Gastroesophageal sphincter (tissue), 4 donors: ENCODE data around the gene CELA1. TPM values are rescaled to one million over a fixed set of nuclear protein-coding genes. Genes with fewer than 3 reads are reported as not detected.
"Not testable (repeated sequence)": the region's sequence is repeated elsewhere in the genome, so short reads cannot be mapped to it uniquely, and the experiment has no call there.

Source experiments
- ATAC-seq: fragments of 150-250 bp; one replicate; pipeline ENCODE4 v1.9.1; 2016; ENCODE audit warnings: mild to moderate bottlenecking, moderate library complexity
- H3K27ac ChIP-seq, 4 donors: fragments of 200-600 bp; sonication (generic) in 3 of 4; 1 replicate in 3 of 4; 2 replicates in 1 of 4; pipeline ENCODE4 v1.5.1; 2016 to 2019
- H3K27me3 ChIP-seq: fragments of 200-600 bp; sonication (generic); one replicate; pipeline ENCODE4 v1.5.1; 2019
- H3K36me3 ChIP-seq, 2 donors: fragments of 200-600 bp; sonication (generic); one replicate each; pipeline ENCODE4 v1.5.1; 2019; ENCODE audit warnings: control low read depth in 1 of 2
- H3K4me1 ChIP-seq, 3 donors: fragments of 200-600 bp; sonication (generic); 1 replicate in 2 of 3; 2 replicates in 1 of 3; pipeline ENCODE4 v1.5.1; 2016 to 2019; ENCODE audit warnings: control low read depth in 2 of 3
- H3K4me3 ChIP-seq, 2 donors: fragments of 200-600 bp; sonication (generic); one replicate each; pipeline ENCODE4 v1.5.1; 2019; ENCODE audit warnings: mild to moderate bottlenecking in 1 of 2, moderate library complexity in 1 of 2
- H3K9me3 ChIP-seq, 3 donors: fragments of 200-600 bp; sonication (generic); one replicate each; pipeline ENCODE4 v1.5.1; 2017 to 2019; ENCODE audit warnings: control low read depth in 2 of 3
- EP300 ChIP-seq: sonication (generic); formaldehyde crosslinking; IDR thresholded peaks from one replicate; pipeline ENCODE4 v1.6.1; 2017; ENCODE audit warnings: antibody characterized with exemption, mild to moderate bottlenecking
- POLR2A ChIP-seq, 2 donors: fragments of 450-650 bp; IDR thresholded peaks; one replicate each; pipeline ENCODE4 v1.6.1; 2017; ENCODE audit warnings: antibody characterized with exemption in 2 of 2, mild to moderate bottlenecking in 2 of 2, moderate library complexity in 1 of 2
- POLR2AphosphoS5 ChIP-seq: sonication (generic); formaldehyde crosslinking; IDR thresholded peaks from one replicate; pipeline ENCODE4 v1.6.1; 2017; ENCODE audit warnings: antibody characterized with exemption
- WGBS, 2 donors: methylation state at CpG; one replicate each; pipeline ENCODE4 v1.1.5; 2018; ENCODE audit warnings: low coverage in 1 of 2; 5-methylcytosine and 5-hydroxymethylcytosine counted together
- total RNA-seq, 4 donors: library from RNA; depleted of rRNA; stranded (reverse); fragments of >200 nt; gene quantifications; one replicate each; pipeline ENCODE4 v1.1.0, GENCODE V29; 2016
- TF ChIP-seq, protein P1 (sequence below), 4 experiments: fragments of 200-600 bp in 2 of 4; fragments of 450-650 bp in 2 of 4; sonication (generic) in 1 of 4; IDR thresholded peaks; one replicate each; pipeline ENCODE4 v1.5.1; 2017 to 2019; ENCODE audit warnings: antibody characterized with exemption in 4 of 4, mild to moderate bottlenecking in 2 of 4, moderate library complexity in 2 of 4

Gene CELA1
- total RNA-seq, 4 donors from 2014 or later = not detected

DNA sequence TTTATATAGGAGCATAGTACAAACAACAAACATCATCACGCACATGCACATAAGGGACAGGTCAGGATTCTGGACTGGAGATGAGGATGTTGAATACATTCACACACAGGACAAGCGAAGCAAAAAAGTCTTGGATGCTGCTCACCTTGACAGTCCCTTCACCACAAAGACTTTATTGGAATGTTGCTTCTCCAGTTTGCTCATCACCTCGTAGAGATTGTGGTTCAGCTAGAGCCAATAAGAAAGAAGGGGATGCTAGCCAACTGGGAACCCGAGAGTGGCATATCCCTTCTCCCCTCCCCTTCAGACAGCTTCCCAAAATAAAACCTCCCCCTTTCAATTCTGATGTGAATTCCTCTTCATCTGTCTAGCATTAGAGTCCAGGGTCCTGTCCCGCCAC, 50.8 kb downstream of the CELA1 start:
- ATAC-seq = no peak
- Histone ChIP-seq H3K9me3 (no peaks in the 10 kb centered on the region), H3K36me3 (no peaks in the 10 kb centered on the region), H3K4me3 (no peak overlapping the region), H3K27me3 (no peaks in the 10 kb centered on the region), H3K27ac (no peak overlapping the region), H3K4me1 (no peaks in the 10 kb centered on the region)
- WGBS, 2 donors = 57 to 80% methylated on average over 2 to 5 of the region's 5 CpGs
- TF ChIP-seq POLR2AphosphoS5 (no peak), POLR2A (IDR thresholded peaks at IDR 0.05) (no peak), EP300 (no peak)
- TF ChIP-seq, protein P1, sequence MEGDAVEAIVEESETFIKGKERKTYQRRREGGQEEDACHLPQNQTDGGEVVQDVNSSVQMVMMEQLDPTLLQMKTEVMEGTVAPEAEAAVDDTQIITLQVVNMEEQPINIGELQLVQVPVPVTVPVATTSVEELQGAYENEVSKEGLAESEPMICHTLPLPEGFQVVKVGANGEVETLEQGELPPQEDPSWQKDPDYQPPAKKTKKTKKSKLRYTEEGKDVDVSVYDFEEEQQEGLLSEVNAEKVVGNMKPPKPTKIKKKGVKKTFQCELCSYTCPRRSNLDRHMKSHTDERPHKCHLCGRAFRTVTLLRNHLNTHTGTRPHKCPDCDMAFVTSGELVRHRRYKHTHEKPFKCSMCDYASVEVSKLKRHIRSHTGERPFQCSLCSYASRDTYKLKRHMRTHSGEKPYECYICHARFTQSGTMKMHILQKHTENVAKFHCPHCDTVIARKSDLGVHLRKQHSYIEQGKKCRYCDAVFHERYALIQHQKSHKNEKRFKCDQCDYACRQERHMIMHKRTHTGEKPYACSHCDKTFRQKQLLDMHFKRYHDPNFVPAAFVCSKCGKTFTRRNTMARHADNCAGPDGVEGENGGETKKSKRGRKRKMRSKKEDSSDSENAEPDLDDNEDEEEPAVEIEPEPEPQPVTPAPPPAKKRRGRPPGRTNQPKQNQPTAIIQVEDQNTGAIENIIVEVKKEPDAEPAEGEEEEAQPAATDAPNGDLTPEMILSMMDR (IDR thresholded peaks at IDR 0.05) = no peak

DNA sequence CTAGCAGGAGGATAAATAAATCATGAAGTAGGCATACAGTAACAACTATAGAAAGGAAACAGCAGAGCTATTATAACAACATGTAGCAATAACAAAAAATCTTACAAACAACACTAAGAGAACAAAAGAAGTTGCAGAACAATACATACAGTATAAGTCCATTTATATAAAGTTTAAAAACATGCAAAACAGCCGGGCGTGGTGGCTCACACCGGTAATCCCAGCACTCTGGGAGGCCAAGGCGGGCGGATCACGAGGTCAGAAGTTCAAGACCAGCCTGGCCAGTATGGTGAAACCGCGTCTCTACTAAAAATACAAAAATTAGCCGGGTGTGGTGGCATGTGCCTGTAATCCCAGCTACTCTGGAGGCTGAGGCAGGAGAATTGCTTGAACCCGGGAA, 52.4 kb downstream of the CELA1 start:
- H3K27ac ChIP-seq, H3K36me3 ChIP-seq, H3K4me3 ChIP-seq, ATAC-seq, H3K4me1 ChIP-seq, H3K27me3 ChIP-seq, H3K9me3 ChIP-seq: not testable (repeated sequence)
- 67 to 80% methylated on average over 7 to 9 of the region's 10 CpGs for WGBS, 2 donors

DNA sequence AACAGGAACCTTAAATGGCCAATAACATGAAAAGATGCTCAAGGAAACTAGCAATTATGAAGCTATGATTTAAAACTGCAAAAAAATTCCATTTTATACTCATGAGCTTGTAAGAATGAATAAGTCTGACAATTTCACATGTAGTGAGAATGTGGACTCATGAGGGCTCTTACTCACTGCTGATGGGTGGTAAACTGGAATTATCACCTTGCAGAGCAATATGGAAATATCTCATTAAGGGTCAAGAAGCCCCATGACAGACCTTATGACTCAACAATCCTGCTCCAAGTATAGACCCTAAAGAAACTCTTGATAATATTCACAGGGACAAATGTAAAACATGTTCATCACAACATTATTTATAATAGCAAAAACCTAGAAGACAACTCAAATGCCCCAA, 52.8 kb downstream of the CELA1 start:
- TF ChIP-seq, protein P1 (IDR thresholded peaks at IDR 0.05) = no peak
- no peak for TF ChIP-seq POLR2A (IDR thresholded peaks at IDR 0.05)
- no peak for TF ChIP-seq POLR2AphosphoS5
- TF ChIP-seq EP300 = no peak
- Histone ChIP-seq H3K36me3 (no peaks in the 10 kb centered on the region), H3K9me3 (no peaks in the 10 kb centered on the region), H3K4me1 (no peaks in the 10 kb centered on the region), H3K27ac (no peak overlapping the region), H3K27me3 (no peaks in the 10 kb centered on the region), H3K4me3 (no peak overlapping the region)
- ATAC-seq = no peak

DNA sequence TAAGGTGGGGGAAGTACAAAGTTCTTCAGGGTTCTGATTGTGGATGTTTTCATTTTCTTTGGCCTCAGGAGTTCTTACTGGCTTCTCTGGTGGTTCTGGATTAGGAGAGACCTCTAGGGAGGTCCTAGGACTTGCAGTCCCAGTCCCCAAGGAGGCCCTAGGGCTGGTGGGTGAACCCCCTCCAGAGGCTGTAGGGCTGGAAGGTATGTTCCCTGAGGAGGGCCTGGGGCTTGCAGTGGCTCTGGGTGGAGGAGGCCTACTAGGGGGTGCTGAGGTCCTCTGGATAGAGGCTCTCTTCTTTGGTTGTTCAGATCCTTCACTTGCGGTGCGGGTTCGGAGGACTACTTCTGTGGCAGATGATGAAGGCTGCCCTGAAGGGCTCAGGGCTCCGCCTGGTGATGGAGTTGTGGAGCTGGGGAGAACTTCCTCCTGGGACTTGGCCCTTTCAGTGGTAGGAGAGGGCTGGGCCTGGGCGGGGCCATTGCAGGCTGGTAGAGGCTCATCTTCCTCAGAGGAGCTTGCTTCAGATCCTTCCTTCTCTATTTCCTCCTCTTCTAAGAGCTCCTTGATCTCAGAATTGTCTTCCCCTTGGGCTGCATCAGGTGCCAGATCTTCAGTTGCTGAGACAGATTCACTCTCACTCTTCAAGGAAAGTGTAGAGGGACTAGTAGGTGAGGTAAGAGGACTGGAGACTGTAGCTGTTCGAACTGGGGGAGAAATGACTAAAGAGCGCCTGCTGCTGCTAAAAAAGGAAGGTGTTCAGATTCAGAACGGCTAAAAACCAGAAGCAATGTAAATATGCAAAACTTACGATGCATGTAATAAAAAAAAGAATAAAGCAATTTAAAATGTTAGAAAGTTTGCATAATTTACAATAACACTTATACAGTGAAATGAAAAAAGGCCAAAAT, 54.6 kb downstream of the CELA1 start:
- H3K4me3 ChIP-seq, H3K4me1 ChIP-seq, H3K36me3 ChIP-seq, H3K27ac ChIP-seq, H3K27me3 ChIP-seq, H3K9me3 ChIP-seq: not testable (repeated sequence)
- 46 to 85% methylated on average over 2 to 4 of the region's 9 CpGs for WGBS, 2 donors
- ATAC-seq = peak; percentile 62

DNA sequence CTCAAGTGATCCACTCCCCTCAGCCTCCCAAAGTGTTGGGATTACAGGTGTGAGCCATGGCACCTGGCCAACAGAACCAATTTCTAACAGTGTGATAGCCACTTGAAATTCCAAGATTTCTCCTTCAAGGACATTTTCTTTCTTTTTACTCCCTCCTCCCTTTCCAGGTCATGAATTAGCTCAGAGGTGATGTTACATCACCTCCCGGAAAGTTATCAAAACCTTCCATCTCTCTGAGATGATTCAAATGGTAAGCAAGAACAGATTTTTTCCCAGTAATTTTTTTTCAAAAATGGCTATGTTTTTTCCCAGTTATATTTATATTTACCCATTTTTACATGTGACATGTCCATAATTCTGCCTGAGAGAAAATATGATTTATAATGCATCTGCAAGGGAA, 60.6 kb downstream of the CELA1 start:
- Histone ChIP-seq H3K4me1 (no peaks in the 10 kb centered on the region), H3K9me3 (no peaks in the 10 kb centered on the region), H3K36me3 (no peaks in the 10 kb centered on the region), H3K27me3 (peaks cover 12% of the 10 kb centered on the region), H3K27ac (no peak overlapping the region), H3K4me3 (no peak overlapping the region)
- no peak for ATAC-seq
- 92 to 100% methylated on average over 1 of the region's 1 CpG for WGBS, 2 donors
- TF ChIP-seq EP300 = no peak
- TF ChIP-seq POLR2A (IDR thresholded peaks at IDR 0.05) = no peak

DNA sequence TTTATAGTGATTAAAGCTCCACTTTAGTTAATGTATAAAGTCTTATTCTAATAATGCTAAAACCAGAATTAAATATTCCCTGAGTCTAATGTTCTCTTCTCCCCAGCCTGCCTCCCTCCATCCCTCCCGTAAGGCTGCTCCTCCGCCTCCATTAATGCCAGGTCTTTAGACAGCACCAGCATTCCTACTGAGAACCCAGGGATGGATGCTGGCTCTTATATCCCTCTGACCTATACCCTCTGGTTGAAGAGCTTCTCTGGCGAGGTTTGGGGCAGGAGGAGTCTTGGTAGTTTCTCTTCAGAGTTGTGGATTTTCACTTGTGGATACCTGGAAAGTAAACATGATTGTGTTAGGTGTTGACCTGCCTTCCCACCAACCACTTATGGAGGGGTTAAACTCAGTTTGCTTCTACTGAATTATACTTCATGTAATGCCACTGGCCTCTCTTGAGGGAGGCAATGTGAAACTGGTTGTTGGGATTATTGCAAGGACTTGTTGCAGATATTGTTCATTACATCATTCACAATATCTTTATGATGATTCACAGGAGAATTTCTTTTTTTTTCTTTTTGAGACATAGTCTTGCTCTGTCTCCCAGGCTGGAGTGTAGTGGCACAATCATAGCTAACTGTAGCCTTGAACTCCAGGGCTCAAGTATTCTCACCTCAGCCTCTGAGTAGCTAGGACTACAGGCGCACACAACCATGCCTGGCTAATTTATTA, 65.1 kb downstream of the CELA1 start:
- Histone ChIP-seq H3K4me1 (no peaks in the 10 kb centered on the region), H3K4me3 (no peak overlapping the region), H3K27ac (no peak overlapping the region), H3K27me3 (peaks cover 12% of the 10 kb centered on the region), H3K36me3 (no peaks in the 10 kb centered on the region), H3K9me3 (no peaks in the 10 kb centered on the region)
- TF ChIP-seq, protein P1 (IDR thresholded peaks at IDR 0.05) = no peak
- TF ChIP-seq POLR2A (IDR thresholded peaks at IDR 0.05) = no peak
- no peak for TF ChIP-seq POLR2AphosphoS5
- no peak for TF ChIP-seq EP300
- ATAC-seq = no peak
- 73 to 80% methylated on average over 2 to 4 of the region's 4 CpGs for WGBS, 2 donors

Other genes starting within 250 kb of the CELA1 start
- gene TFCP2, start 173.5 kb downstream of the CELA1 start, total RNA-seq = 10 to 100 TPM; 12.3 to 16.6 (median 14.2) TPM
- 10 to 100 TPM; 12.6 to 33.9 (median 17.9) TPM for gene POU6F1, start 128.6 kb downstream of the CELA1 start, total RNA-seq
- 100 to 1,000 TPM; 261 to 337 (median 311) TPM for gene DAZAP2, start 107.9 kb downstream of the CELA1 start, total RNA-seq
- gene SMAGP, start 76.3 kb downstream of the CELA1 start, total RNA-seq = 1 to 10 TPM; 1.2 to 8.0 (median 3.6) TPM
- 1 to 10 TPM in 3 of 4 donors, under 1 TPM in 1; 0.62 to 5.4 (median 2.0) TPM for gene BIN2, start 22.5 kb downstream of the CELA1 start, total RNA-seq
- gene GALNT6, start 44.7 kb upstream of the CELA1 start, total RNA-seq = 1 to 10 TPM; 2.1 to 3.5 (median 2.4) TPM
- gene SLC4A8, start 78.2 kb upstream of the CELA1 start, total RNA-seq = 1 to 10 TPM in 1 of 4 donors, under 1 TPM in 3; 0.27 to 5.3 (median 0.76) TPM
- gene SCN8A, start 244.6 kb upstream of the CELA1 start, total RNA-seq = 1 to 10 TPM in 1 of 4 donors, under 1 TPM in 3; 0.47 to 1.2 (median 0.60) TPM